Suprapubic skin (tissue), 4 donors: Measurements from ENCODE around the gene ADAMTS2.

Experiments
- POLR2A ChIP-seq, 2 donors: fragments of 450-650 bp; IDR thresholded peaks; one replicate each; pipeline ENCODE4 v1.6.1; 2017; ENCODE audit warnings: antibody characterized with exemption in 2 of 2, mild to moderate bottlenecking in 2 of 2, moderate library complexity in 2 of 2
- POLR2AphosphoS5 ChIP-seq, 3 donors: sonication (generic); formaldehyde crosslinking; IDR thresholded peaks; one replicate each; pipeline ENCODE4 v1.6.1; 2017; ENCODE audit warnings: antibody characterized with exemption in 3 of 3

- TF ChIP-seq POLR2A (IDR thresholded peaks at IDR 0.05) (no peak), POLR2AphosphoS5 (IDR thresholded peaks at IDR 0.05) (no peak)
Measured at GRCh38 chr5:179251276-179251969, 93.8 kb downstream of the ADAMTS2 start.
